NB4 (cell line): ENCODE measurements around the gene DNMT1.

ENCODE experiments used
- DNase-seq: peaks from one replicate; pipeline ENCODE4 v3.0.0; 2010; ENCODE audit warnings: low read depth
- H3K4me3 ChIP-seq: one replicate; pipeline ENCODE4 v1.5.1; 2011; ENCODE audit warnings: mild to moderate bottlenecking, low read depth, low read length, moderate library complexity
- CTCF ChIP-seq: IDR thresholded peaks from one replicate; pipeline ENCODE4 v1.5.1; 2012; ENCODE audit warnings: low read depth, low read length
- MAX ChIP-seq: IDR thresholded peaks from 2 replicates; pipeline ENCODE4 v1.6.1; 2011; ENCODE audit warnings: low read depth, low read length
- MYC ChIP-seq: IDR thresholded peaks from 2 replicates; pipeline ENCODE4 v1.6.1; 2011; ENCODE audit warnings: low read depth, low read length
- POLR2A ChIP-seq: IDR thresholded peaks from 2 replicates; pipeline ENCODE4 v1.6.1; 2011; ENCODE audit warnings: mild to moderate bottlenecking; ENCODE audit not compliant: insufficient read length; ENCODE audit errors: extremely low read depth

DNMT1 gene

GRCh38 chr19:10102787-10103236 lies 91.9 kb downstream of the DNMT1 start:
- no peak overlapping the region for H3K4me3 ChIP-seq
- no peak for TF ChIP-seq CTCF
- no peak for TF ChIP-seq POLR2A
- TF ChIP-seq MYC, result peak; percentile 68
- 0 out of 2 replicates have a peak, but pooled peaks have one; percentile 53 for TF ChIP-seq MAX
- DNase-seq, result peak; percentile 70

GRCh38 chr19:10100163-10100785 lies 94.5 kb downstream of the DNMT1 start:
- peak; percentile 24 for DNase-seq
- TF ChIP-seq POLR2A (no peak), MAX (no peak), MYC (no peak), CTCF (no peak)
- no peak overlapping the region for H3K4me3 ChIP-seq

GRCh38 chr19:10096615-10096963 lies 98.2 kb downstream of the DNMT1 start:
- TF ChIP-seq MAX (no peak), POLR2A (no peak), CTCF (no peak), MYC (no peak)
- no peak for DNase-seq
- peak overlapping the region; percentile 48 for H3K4me3 ChIP-seq

- H3K4me3 ChIP-seq, result peak overlapping the region; percentile 48
- TF ChIP-seq MAX, result peak; percentile 91
- peak; percentile 100 for TF ChIP-seq POLR2A
- no peak for TF ChIP-seq CTCF
- peak; percentile 97 for TF ChIP-seq MYC
- peak; percentile 98 for DNase-seq
These were observed 98.7 kb downstream of the DNMT1 start for GRCh38 chr19:10095948-10096614.

GRCh38 chr19:10095622-10095947 lies 99.2 kb downstream of the DNMT1 start:
- H3K4me3 ChIP-seq, result peak overlapping the region; percentile 6
- TF ChIP-seq POLR2A (no peak), CTCF (no peak), MYC (no peak; the same call in 1 of the 2 replicates), MAX (no peak)
- no peak for DNase-seq
